H1 (cell line): ENCODE results near the gene SEMA3F.

Source experiments
- GABPA ChIP-seq: IDR thresholded peaks from 2 replicates; pipeline ENCODE4 v1.6.1; 2011; ENCODE audit warnings: mild to moderate bottlenecking, low read length, moderate library complexity, borderline replicate concordance; ENCODE audit not compliant: insufficient read depth
- JUN ChIP-seq: IDR thresholded peaks from 2 replicates; pipeline ENCODE4 v1.6.1; 2011; ENCODE audit warnings: low read depth, mild to moderate bottlenecking, improper control_type of control experiment, low read length
- POLR2AphosphoS5 ChIP-seq: IDR thresholded peaks from 2 replicates; pipeline ENCODE4 v1.6.1; 2011; ENCODE audit warnings: low read depth, low read length
- SIN3A ChIP-seq, 2 experiments: IDR thresholded peaks in 1 of 2; conservative IDR thresholded peaks in 1 of 2; 2 replicates each; pipeline ENCODE4 v1.6.1; 2011 to 2012; ENCODE audit warnings: low read length in 2 of 2, improper control_type of control experiment in 1 of 2, low read depth in 1 of 2, mild to moderate bottlenecking in 1 of 2
- SUZ12 ChIP-seq: fragments of 200-600 bp; sonication (generic); IDR thresholded peaks from 2 replicates; pipeline ENCODE4 v1.6.1; 2012; ENCODE audit warnings: mild to moderate bottlenecking, inconsistent platforms, low read length, moderate library complexity, mixed read lengths
- TAF1 ChIP-seq: IDR thresholded peaks from 2 replicates; pipeline ENCODE4 v1.6.1; 2011; ENCODE audit warnings: mild to moderate bottlenecking, low read depth, low read length
- TF ChIP-seq, protein P1 (sequence below), 3 experiments: IDR thresholded peaks; 1 replicate in 2 of 3; 2 replicates in 1 of 3; pipeline versions ENCODE4 v1.5.1 to v1.6.1; 2011; ENCODE audit warnings: low read length in 3 of 3, mild to moderate bottlenecking in 3 of 3, inconsistent platforms in 2 of 3, low read depth in 1 of 3, moderate library complexity in 1 of 3; ENCODE audit not compliant: insufficient read depth in 1 of 3; ENCODE audit errors: control extremely low read depth in 1 of 3
- TF ChIP-seq, protein P2 (sequence below): IDR thresholded peaks from 2 replicates; pipeline ENCODE4 v1.6.1; 2012; ENCODE audit warnings: low read length, inconsistent platforms
- TF ChIP-seq, protein P3 (sequence below): IDR thresholded peaks from 2 replicates; pipeline ENCODE4 v1.6.1; 2012; ENCODE audit warnings: inconsistent platforms

DNA sequence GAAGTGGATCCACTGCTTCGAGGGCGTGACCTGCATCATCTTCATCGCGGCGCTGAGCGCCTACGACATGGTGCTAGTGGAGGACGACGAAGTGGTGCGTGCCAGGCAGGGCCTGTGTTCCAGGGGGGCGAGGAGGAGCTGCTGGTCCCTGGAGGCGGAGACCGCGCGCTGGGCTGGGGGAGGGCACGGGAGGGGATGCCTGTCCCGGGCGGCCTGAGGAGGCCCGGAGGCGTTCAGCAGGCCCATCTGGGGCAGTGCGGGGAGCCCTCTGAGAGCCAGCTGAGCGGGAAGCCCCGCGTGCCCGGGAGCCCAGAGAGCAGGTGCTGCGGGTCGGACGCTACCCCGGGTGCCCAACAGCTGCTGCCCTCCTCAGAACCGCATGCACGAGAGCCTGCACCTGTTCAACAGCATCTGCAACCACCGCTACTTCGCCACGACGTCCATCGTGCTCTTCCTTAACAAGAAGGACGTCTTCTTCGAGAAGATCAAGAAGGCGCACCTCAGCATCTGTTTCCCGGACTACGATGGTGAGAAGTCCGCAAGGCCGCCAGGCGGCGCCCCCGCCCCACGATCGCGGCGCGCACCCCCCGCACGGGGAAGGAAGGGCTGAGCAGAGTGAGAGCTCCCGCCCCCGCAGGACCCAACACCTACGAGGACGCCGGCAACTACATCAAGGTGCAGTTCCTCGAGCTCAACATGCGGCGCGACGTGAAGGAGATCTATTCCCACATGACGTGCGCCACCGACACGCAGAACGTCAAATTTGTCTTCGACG is 39.2 kb downstream of the SEMA3F start:
- TF ChIP-seq SIN3A (conservative IDR thresholded peaks at IDR 0.05 in 1 of 2, IDR thresholded peaks at IDR 0.05 in 1 of 2; ENCODE audit: low read depth in 1 of 2, low read length in 2 of 2), result peak in 1 of 2 experiments; percentile 47; a peak in 1 of 4 replicates
- no peak for TF ChIP-seq TAF1
- TF ChIP-seq, protein P1, sequence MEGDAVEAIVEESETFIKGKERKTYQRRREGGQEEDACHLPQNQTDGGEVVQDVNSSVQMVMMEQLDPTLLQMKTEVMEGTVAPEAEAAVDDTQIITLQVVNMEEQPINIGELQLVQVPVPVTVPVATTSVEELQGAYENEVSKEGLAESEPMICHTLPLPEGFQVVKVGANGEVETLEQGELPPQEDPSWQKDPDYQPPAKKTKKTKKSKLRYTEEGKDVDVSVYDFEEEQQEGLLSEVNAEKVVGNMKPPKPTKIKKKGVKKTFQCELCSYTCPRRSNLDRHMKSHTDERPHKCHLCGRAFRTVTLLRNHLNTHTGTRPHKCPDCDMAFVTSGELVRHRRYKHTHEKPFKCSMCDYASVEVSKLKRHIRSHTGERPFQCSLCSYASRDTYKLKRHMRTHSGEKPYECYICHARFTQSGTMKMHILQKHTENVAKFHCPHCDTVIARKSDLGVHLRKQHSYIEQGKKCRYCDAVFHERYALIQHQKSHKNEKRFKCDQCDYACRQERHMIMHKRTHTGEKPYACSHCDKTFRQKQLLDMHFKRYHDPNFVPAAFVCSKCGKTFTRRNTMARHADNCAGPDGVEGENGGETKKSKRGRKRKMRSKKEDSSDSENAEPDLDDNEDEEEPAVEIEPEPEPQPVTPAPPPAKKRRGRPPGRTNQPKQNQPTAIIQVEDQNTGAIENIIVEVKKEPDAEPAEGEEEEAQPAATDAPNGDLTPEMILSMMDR (IDR thresholded peaks at IDR 0.05; ENCODE audit: control extremely low read depth in 1 of 3, insufficient read depth in 1 of 3, low read depth in 1 of 3, low read length in 3 of 3), result peak in 2 of 3 experiments; percentile 92 to 97; a peak in 3 of 4 replicates
- TF ChIP-seq, protein P2, sequence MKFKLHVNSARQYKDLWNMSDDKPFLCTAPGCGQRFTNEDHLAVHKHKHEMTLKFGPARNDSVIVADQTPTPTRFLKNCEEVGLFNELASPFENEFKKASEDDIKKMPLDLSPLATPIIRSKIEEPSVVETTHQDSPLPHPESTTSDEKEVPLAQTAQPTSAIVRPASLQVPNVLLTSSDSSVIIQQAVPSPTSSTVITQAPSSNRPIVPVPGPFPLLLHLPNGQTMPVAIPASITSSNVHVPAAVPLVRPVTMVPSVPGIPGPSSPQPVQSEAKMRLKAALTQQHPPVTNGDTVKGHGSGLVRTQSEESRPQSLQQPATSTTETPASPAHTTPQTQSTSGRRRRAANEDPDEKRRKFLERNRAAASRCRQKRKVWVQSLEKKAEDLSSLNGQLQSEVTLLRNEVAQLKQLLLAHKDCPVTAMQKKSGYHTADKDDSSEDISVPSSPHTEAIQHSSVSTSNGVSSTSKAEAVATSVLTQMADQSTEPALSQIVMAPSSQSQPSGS, result no peak
- TF ChIP-seq POLR2AphosphoS5, result no peak
- no peak for TF ChIP-seq SUZ12
- no peak for TF ChIP-seq GABPA
- no peak for TF ChIP-seq JUN
- TF ChIP-seq, protein P3, sequence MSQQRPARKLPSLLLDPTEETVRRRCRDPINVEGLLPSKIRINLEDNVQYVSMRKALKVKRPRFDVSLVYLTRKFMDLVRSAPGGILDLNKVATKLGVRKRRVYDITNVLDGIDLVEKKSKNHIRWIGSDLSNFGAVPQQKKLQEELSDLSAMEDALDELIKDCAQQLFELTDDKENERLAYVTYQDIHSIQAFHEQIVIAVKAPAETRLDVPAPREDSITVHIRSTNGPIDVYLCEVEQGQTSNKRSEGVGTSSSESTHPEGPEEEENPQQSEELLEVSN, result peak; percentile 92
